HepG2 (cell line): Measurements from ENCODE around the gene CCDC158. TPM values are rescaled to one million over a fixed set of nuclear protein-coding genes. Genes with fewer than 3 reads are reported as not detected.

Experiments used
- ARID3A ChIP-seq: IDR thresholded peaks from 2 replicates; pipeline ENCODE4 v1.6.1; 2012; ENCODE audit warnings: low read depth, low read length, improper control_type of control experiment
- BATF2 ChIP-seq: sonication (generic); formaldehyde crosslinking; IDR thresholded peaks from 2 replicates; pipeline ENCODE4 v1.8.0; 2022; ENCODE audit warnings: mild to moderate bottlenecking, missing genetic modification reagents, moderate library complexity
- CREM ChIP-seq, 2 experiments: sonication (generic) in 1 of 2; formaldehyde crosslinking in 1 of 2; IDR thresholded peaks; 2 replicates each; pipeline versions ENCODE4 v1.4.0 to v1.6.1; 2016 to 2020; ENCODE audit warnings: antibody characterized with exemption in 1 of 2, mild to moderate bottlenecking in 1 of 2, missing genetic modification reagents in 1 of 2
- E2F2 ChIP-seq: sonication (generic); formaldehyde crosslinking; IDR thresholded peaks from 2 replicates; pipeline ENCODE4 v1.4.0; 2020; ENCODE audit warnings: missing genetic modification reagents, borderline replicate concordance
- GFI1 ChIP-seq: sonication (generic); formaldehyde crosslinking; IDR thresholded peaks from 2 replicates; pipeline ENCODE4 v1.5.0; 2020; ENCODE audit warnings: missing genetic modification reagents, mild to moderate bottlenecking, borderline replicate concordance
- IKZF5 ChIP-seq: IDR thresholded peaks from 2 replicates; pipeline ENCODE4 v1.6.1; 2018; ENCODE audit warnings: missing genetic modification reagents, mild to moderate bottlenecking, missing compliant biosample characterization
- PCBP2 ChIP-seq: fragments of 200-400 bp; formaldehyde crosslinking; optimal IDR thresholded peaks from 2 replicates; pipeline ENCODE3; 2018; ENCODE audit warnings: low read length, low read depth; ENCODE audit not compliant: poor library complexity, severe bottlenecking
- SAP130 ChIP-seq: IDR thresholded peaks from 2 replicates; pipeline ENCODE4 v1.6.1; 2016; ENCODE audit warnings: low read depth
- SIN3B ChIP-seq: fragments of 150-350 bp; IDR thresholded peaks from 2 replicates; pipeline ENCODE4 v1.6.1; 2014; ENCODE audit warnings: low read length
- SP5 ChIP-seq: IDR thresholded peaks from 2 replicates; pipeline ENCODE4 v1.6.1; 2016; ENCODE audit warnings: low read depth, borderline replicate concordance
- SPEN ChIP-seq: sonication (generic); formaldehyde crosslinking; IDR thresholded peaks from 2 replicates; pipeline ENCODE4 v1.5.1; 2020; ENCODE audit warnings: low read depth, mild to moderate bottlenecking, missing genetic modification reagents
- TFDP2 ChIP-seq: sonication (generic); formaldehyde crosslinking; IDR thresholded peaks from 2 replicates; pipeline ENCODE4 v1.4.0; 2020; ENCODE audit warnings: missing genetic modification reagents
- TOPORS ChIP-seq: sonication (generic); formaldehyde crosslinking; IDR thresholded peaks from 2 replicates; pipeline ENCODE4 v1.8.0; 2023; ENCODE audit warnings: mild to moderate bottlenecking, missing genetic modification reagents
- TP53 ChIP-seq: sonication (generic); formaldehyde crosslinking; conservative IDR thresholded peaks from 2 replicates; pipeline ENCODE4 v1.4.0; 2020; ENCODE audit warnings: missing genetic modification reagents
- ZIK1 ChIP-seq: sonication (generic); formaldehyde crosslinking; IDR thresholded peaks from 2 replicates; pipeline ENCODE4 v1.5.0; 2020; ENCODE audit warnings: mild to moderate bottlenecking, low read depth, missing genetic modification reagents, borderline replicate concordance
- ZKSCAN8 ChIP-seq: IDR thresholded peaks from 2 replicates; pipeline ENCODE4 v1.6.1; 2016; ENCODE audit warnings: borderline replicate concordance, missing genetic modification reagents, missing compliant biosample characterization
- ZNF468 ChIP-seq: sonication (generic); formaldehyde crosslinking; IDR thresholded peaks from 2 replicates; pipeline ENCODE4 v1.8.0; 2022; ENCODE audit warnings: mild to moderate bottlenecking, moderate library complexity, missing genetic modification reagents
- ZNF512 ChIP-seq: sonication (generic); formaldehyde crosslinking; IDR thresholded peaks from 2 replicates; pipeline ENCODE4 v1.4.0; 2020; ENCODE audit warnings: mild to moderate bottlenecking, missing genetic modification reagents
- ZNF577 ChIP-seq: sonication (generic); formaldehyde crosslinking; IDR thresholded peaks from 2 replicates; pipeline ENCODE4 v1.4.0; 2020; ENCODE audit warnings: mild to moderate bottlenecking, low read depth, missing genetic modification reagents, borderline replicate concordance
- ZNF597 ChIP-seq: sonication (generic); formaldehyde crosslinking; IDR thresholded peaks from 2 replicates; pipeline ENCODE4 v1.5.0; 2020; ENCODE audit warnings: missing genetic modification reagents
- ZSCAN25 ChIP-seq: sonication (generic); formaldehyde crosslinking; IDR thresholded peaks from 2 replicates; pipeline ENCODE4 v1.8.0; 2022; ENCODE audit warnings: mild to moderate bottlenecking, missing genetic modification reagents
- ZZZ3 ChIP-seq: sonication (generic); formaldehyde crosslinking; IDR thresholded peaks from 2 replicates; pipeline ENCODE4 v1.4.0; 2020; ENCODE audit warnings: missing genetic modification reagents, mild to moderate bottlenecking, borderline replicate concordance
- polyA plus RNA-seq, 8 experiments: library from polyadenylated mRNA; depleted of rRNA in 3 of 8; stranded (reverse) in 7 of 8; unstranded in 1 of 8; fragments of >200 nt; fragmentation: Illumina TruSeq in 4 of 8; extraction: Trizol in 4 of 8; gene quantifications; 2 replicates each; pipeline versions ENCODE4 v1.2.1 to v1.2.3, GENCODE V29; 2011 to 2016; ENCODE audit warnings: low read depth in 4 of 8, missing spikeins in 1 of 8, mixed read lengths in 1 of 8; ENCODE audit not compliant: insufficient read depth in 1 of 8
- total RNA-seq, 5 experiments: library from RNA; depleted of rRNA; stranded (reverse); fragments of >200 nt; fragmentation: Illumina TruSeq; extraction: Trizol; gene quantifications; 2 replicates each; pipeline ENCODE4 v1.2.3, GENCODE V29; 2016; ENCODE audit warnings: low read depth in 1 of 5

Gene CCDC158
- total and polyA plus RNA-seq, 2 of the 13 experiments (the other 11 are each of a cell fraction or from before 2014, with no cell fraction given): not detected

- peak; percentile 55; the same call in 1 of the 2 replicates for TF ChIP-seq IKZF5 (CRISPR knock-in tag)
- no peak for TF ChIP-seq TP53
- no peak for TF ChIP-seq ZSCAN25 (CRISPR knock-in tag)
- TF ChIP-seq ZKSCAN8 (CRISPR knock-in tag): no peak
- no peak for TF ChIP-seq ZIK1
- no peak for TF ChIP-seq ZZZ3 (CRISPR knock-in tag)
- TF ChIP-seq GFI1 (CRISPR knock-in tag): no peak
- no peak for TF ChIP-seq ARID3A
- TF ChIP-seq PCBP2: no peak
- TF ChIP-seq ZNF468 (CRISPR knock-in tag): no peak
- TF ChIP-seq ZNF512 (CRISPR knock-in tag): no peak
- TF ChIP-seq E2F2: no peak
- TF ChIP-seq TFDP2 (CRISPR knock-in tag): peak; percentile 28; the same call in 1 of the 2 replicates
- no peak for TF ChIP-seq ZNF597 (CRISPR knock-in tag)
- TF ChIP-seq SP5: no peak
- TF ChIP-seq SPEN: peak; percentile 65; the same call in 1 of the 2 replicates
- peak; percentile 91 for TF ChIP-seq SAP130
- no peak for TF ChIP-seq CREM (IDR thresholded peaks at IDR 0.05)
- TF ChIP-seq CREM (CRISPR knock-in tag; IDR thresholded peaks at IDR 0.05): no peak
- TF ChIP-seq BATF2 (CRISPR knock-in tag): no peak
- TF ChIP-seq SIN3B: no peak
- no peak for TF ChIP-seq ZNF577 (CRISPR knock-in tag)
- no peak for TF ChIP-seq TOPORS
These were observed 112.4 kb downstream of the CCDC158 start (continued) for GRCh38 chr4:76308548-76308947.
